HG03097 (cell line): Measurements from ENCODE around the gene AIG1.

ENCODE experiments used
- ATAC-seq: cut with Tn5 transposase; IDR thresholded peaks from one replicate; pipeline ENCODE4 v1.9.1; 2021; ENCODE audit not compliant: unreplicated experiment, low FRiP score

The AIG1 gene

DNA sequence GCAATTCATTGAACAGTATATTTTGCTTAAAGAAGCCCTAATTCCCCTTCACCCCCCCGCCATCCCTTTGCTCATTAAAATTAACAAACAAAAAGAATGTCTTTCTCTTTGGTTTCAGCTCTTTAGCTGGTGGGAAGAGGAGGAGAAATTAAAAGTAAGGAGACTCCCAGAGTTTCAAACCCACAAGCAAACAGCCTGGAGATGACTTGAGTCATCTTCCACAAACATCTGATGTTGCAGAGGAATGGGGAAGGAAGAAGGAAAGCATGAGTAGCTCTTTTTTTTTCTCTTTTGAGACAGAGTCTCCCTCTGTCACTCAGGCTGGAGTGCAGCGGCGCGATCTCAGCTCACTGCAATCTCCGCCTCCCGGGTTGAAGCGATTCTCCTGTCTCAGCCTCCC is 200.2 kb downstream of the AIG1 start:
- ATAC-seq, result no peak

DNA sequence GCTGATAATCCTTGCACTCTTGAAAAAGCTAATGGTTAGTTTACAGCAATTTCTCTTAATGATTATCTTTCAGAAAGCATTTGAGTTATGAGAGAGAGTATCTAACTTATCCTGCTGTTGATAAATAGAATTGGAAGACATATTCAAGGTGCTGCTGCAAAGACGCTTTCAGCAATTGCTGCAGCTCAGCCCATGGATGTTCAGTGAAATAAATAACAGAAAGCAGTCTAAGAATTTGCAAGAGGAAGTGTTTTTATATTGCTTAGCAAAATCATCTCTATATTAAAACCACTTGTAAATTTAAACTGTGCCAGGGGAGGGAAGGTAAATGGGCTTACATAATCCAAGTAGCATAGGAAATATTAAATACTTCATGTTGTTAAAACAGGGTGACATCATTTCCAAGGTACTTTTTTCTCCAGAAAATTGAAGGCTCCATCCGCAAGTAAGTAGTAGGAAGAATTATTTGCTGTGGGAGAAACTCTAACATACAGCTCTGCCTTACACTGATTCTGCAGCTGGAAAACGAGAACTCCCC is 201.3 kb downstream of the AIG1 start:
- no peak for ATAC-seq

DNA sequence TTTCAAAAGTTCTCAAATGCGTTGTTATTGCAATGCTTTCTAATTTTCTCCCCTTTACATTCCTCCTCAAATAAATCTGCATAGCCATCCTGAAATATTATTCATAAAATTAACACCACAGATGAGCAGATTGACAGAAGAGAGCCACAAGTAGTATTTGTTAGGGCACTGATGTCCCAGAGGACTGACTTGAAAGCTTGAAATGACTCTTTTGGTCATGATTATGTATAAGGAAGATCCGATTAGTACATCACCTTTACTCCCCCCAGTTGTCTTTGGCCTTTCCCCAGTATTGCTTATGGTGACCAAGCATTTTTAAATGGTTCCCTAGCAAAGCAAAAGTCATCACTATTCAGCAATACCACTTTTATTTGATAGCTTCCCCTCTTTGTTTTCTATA is 202.2 kb downstream of the AIG1 start:
- no peak for ATAC-seq

DNA sequence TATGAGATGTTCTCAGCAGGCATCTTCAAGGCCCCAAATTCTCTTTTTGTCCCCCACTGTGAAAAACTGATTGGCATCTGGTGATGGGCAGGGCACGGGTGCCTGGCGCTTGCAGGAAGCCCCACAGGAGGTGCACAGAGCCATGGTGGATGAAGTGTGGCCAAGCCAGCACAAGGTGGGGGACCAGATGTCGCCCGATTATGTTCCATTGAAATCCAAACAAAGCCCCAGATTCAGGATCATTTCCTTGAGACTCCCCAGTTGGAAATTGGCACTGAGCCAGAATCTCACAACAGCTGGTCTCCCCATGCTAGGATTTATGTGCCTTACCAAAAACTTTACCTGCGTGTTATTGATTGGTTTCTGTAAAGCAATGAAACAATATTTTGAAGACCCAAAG is 203.7 kb downstream of the AIG1 start:
- no peak for ATAC-seq

DNA sequence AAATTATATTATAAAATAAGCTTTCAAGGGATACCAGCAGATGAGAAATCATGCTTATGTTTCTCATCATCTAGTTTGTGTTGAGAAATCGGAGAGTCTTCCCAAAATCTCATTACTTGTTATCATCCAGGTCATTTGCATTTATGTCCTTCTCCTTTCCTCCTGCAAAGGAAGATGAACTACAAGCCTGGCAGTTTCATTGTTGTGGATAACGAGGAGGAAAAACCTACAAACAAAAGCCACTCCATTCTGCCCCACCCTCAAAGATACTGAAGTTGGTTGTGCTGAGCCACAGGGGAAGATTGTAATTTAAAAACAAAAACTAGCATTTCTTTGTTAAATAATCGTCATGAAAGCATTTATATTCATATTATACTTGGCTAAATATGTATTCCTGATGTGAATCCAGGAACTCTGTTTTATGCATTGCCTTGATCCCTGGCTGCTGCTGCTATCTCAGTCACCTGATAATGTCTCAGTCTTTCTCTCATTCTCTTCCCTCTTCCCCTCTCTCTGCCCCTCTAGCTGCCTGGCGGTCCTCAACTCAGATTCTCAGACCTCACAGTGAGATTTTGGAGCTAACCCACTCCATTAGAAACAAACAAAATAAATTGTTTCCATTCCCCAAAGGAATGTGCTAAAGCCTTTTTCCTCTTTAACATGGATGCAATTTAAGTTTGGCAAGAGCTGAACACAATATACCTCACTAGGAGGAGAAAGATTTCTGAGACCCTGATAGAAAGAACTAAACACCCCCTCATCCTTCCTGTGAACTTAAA is 204.5 kb downstream of the AIG1 start:
- no peak for ATAC-seq

DNA sequence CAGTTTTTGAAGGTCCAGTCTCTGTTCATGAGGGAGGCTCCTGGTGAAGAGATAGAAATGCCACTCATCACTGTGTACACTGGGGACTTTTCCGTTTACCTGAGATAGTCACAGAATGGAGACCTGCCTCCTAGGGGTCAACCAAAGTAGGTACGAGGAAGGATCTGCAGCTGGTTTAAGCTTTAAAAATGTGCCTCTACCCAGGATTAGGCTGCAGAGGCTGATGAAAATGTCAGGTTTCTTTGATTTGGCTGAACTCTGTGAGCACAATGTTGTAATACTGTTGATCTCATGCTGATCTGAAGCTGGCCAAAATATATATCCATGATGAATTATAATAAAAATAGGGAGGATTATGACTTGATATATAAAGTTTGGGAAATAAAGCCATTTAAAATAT is 207.1 kb downstream of the AIG1 start:
- ATAC-seq, result no peak

DNA sequence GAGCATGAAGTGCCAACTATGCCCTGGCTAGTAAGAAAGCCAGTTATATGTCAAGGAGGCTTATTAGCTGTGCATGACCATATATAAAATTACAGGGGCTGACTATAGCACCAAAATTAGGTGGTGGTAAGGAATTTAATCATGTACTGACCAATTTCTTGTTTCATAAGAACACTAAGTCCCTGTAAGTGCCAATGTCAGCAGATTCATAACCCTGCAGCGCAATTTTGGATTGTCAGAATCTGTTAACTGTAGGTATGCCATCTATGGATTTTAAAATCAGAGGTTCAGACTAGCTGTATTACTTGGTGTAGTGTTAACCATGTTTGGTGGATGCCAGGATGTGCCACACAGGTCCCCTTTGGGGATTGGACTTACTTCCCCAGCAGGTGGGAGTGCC is 207.8 kb downstream of the AIG1 start:
- ATAC-seq, result no peak

DNA sequence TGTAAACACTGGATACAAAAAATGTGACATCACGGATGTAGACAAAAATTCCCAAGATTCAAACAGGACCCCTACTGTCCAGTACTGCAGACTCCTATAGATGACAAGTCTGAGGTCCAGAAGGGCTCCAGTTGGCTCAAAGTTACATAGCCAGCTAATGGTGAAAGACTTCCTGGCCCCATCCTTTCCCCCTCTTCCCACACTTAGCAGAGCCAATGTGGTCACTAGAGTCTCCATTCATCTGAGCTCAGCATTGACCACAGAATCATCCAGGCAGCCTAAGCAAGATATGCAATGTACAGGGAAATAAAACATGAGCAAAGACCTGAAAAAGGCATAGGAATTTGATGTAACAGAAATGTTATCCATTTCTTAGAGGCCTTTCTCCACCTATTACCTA is 209.3 kb downstream of the AIG1 start:
- no peak for ATAC-seq

DNA sequence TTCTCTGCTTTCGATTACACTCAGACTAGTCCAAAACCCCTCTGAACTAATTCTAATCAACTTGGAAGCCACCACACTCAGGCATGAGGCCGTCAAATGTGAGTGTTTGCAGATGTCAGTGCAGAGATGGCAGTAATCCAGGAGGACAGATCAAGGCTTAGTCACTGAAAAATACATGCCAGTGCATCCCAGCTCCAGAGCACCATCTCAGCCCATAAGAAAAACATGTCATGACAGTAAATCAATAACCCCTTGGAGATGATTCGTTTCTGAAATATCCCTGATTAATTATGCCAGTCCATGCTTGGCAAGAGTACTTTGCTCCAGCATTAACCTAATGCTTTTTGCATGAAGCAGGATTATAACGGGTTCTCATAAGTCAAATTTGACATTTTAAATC is 210.3 kb downstream of the AIG1 start:
- no peak for ATAC-seq

DNA sequence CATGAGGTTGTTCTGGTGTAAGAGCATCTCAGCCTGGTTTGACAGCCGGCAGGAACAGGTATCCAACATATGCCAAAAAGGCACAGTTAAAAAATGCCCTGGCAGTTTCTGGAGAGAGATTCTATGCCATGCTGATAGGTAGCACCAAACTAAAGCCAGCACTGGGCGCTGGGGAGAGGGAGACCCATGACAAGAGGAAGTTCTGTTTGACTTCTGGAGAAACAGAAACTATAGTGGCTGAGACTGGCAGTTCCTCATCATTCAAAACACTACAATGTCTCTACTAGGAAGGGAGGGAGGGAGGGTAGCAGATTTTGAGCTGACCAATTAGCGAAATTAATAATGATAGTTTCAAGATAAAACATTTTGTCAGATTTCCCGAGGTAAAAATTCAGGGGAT is 215.7 kb downstream of the AIG1 start:
- ATAC-seq, result peak; percentile 97

DNA sequence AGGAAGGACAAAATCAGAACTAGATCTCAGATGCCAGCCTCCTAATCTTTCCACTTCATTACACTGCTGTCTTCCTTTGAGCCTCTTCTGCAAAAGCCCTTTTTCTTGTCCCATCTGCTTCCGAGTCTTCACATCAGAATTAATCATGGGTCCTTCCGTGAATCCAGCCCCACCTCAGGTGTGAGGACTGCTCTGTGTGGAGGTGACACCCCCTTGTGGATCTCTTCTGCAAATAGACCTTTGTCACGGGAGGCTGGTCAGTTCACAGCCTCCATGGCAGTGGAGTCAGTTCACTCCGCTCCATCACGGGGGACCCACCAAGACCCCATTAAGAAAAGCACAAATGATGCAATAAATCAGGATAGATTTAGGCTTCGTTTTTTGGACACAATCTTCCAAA is 218.7 kb downstream of the AIG1 start:
- no peak for ATAC-seq

DNA sequence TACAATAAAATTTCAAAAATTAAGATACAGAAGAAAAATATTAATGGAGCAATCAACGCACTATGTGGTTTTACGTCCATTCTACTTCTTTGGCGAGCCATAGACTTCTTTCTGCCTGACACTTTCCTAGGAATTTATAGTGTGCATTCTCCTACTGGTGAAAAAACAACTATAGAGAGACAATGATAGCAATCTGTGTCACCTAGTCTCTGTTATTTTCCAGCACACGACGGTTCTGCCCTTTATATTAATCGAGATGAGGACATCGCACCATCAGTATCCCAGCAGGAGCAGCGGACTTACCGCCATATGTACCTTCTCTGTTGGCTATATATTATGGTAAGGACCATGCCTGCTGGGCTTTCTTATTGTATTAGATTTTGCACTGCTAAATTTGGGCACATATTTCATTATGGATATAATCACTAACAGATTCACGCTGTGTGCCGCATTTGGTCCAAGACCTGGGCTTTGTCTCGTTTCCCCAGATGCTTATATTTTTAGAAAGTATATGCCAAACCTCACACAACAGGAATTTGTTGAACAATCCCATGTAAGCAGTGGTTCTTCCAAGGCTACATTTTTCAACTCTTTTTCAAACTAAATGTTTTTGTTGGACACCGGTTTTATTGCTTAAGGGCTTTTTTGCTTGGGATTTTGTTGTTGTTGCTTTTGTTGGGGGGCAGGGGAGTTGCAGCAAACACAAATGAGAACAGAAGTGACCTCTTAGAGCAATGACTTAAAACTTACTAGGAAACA is 223.4 kb downstream of the AIG1 start:
- ATAC-seq, result no peak

DNA sequence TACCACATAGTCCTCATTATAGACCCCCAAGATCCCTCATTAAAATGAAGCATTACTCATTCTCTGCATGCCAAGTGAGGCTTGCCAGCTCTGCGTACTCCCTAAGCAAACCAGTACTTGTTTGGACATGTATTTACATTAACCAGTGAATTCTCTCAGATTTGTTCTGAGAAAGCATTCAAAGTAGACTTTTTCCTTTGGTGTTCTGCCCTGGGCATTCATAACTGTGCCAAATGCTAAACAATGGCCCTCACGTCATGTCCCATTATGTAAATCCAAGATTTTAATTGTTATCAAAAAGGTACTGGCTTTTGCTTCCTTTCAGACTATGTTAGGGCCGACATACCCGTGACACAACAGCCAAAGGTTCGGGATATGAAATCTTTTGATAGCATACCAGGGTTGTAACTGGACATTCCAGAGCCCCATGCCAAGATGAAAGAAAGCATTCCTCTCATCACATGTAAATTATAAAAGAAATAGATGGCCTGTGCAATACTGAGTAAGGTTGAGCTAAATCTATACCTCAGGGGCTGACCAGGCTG is 225.6 kb downstream of the AIG1 start:
- no peak for ATAC-seq

DNA sequence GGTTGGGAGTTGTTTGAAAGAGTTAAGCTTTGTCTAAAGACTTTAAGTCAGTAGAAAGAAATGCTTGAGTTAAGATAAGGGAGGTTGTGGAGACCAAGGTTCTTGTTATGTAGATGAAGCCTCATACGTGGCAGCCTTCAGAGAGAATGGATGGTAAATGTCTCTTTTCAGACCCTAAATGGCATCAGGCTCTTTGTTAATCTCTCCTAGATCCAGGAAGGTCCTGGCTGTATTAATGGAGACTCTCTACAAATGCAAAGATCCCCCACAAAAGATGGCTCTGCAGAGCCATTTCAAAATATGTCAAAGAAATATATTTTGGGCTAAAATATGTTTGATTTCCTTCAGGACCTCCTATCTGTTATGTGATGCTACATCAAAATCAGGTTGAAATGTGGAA is 228.2 kb downstream of the AIG1 start:
- no peak for ATAC-seq

DNA sequence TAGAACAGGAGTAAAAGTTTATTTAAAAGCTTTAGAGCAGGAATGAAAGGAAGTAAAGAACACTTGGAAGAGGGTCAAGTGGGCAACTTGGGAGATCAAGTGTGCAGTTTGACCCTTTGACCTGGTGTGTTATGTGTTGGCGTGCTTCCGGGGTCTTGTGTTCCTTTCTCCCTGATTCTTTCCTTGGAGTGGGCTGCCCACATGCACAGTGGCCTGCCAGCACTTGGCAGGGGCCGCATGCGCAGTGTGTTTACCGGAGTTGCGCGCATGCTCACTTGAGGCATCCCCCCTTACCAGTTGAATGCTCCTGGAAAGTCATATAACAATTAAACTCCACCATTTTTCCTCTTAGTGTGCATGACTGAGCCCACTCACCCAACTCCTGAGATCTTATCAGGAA is 229.5 kb downstream of the AIG1 start:
- ATAC-seq, result no peak

DNA sequence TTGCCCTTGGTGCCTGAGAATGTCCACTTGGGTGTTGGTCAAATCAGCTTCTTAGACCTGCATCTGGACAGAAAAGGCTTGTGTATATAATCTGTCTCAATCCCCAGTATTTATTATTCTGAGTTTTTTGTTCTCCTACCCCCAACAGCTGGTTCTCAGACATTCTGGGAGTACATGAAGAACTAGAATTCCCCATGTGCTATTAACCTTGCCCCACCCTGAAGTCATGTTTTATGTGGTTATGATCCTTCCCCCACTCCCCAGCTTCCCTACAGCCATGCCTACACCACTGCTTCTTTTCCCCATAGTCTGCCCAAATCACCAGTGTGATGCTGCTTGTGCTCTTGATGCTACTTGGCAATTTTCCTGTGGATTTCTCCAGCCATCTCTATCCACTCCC is 232.8 kb downstream of the AIG1 start:
- no peak for ATAC-seq

DNA sequence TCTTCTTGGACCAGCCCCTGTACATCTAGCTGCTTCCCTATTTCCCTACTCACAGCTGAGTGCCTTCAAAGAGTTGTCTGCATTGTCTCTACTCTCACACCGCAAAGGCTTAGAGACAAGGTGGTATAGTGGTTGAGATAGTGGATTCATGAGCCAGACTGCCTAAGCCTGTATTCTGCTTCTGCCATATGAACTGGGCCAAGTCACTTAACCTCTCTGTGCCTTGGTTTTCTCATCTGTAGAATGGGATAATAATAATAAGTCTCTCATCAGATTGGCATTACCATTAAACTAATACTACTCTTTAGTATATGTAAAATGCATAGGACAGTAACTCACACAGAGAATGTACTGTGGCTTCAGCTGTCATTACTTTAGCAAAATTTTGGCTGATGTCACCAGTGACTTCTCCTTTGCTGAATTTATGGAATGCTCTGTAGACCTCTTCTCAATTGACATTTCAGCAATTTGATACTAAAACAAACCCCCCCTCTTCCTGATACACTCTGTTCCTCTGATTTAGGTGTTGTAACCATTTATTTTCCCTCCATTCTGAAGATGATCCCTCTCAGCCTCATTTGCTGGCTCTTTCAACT is 233.7 kb downstream of the AIG1 start:
- ATAC-seq, result no peak

DNA sequence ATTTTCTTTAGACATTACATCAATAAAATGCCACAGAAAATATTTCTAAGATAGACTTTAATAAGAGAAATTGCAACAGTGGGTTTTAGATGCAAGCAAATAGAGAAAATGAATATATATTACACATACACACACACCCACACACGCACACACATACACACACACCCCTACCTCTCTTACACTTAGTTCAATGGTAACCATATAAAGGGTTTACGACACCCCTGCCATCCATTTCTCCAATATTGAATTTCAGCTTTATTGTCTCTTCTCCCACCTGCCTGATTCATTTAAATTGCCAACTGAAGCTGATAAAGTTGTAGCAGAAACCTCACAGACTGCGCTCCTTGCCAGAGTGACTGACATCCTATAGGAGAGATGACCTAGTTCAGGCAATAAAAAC is 235.2 kb downstream of the AIG1 start:
- no peak for ATAC-seq

DNA sequence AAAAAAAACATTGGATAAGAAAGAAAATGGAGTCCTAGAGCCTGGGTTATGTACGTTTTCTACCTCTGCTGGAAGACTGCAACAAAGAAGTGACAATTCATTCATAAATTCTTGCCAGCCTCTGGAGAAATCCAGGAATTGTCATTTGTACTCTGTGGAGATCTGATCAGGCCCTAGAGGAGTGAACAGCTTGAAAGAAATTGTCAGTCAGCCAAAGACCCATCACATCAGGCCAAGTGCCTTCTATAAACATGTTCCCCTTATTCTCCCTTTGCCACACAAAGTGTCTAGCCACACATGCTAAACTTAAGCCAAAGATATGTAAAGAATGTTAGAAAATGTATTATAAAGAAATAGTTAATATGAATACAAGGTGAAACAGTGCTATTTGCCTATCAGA is 237.4 kb downstream of the AIG1 start:
- ATAC-seq, result no peak

DNA sequence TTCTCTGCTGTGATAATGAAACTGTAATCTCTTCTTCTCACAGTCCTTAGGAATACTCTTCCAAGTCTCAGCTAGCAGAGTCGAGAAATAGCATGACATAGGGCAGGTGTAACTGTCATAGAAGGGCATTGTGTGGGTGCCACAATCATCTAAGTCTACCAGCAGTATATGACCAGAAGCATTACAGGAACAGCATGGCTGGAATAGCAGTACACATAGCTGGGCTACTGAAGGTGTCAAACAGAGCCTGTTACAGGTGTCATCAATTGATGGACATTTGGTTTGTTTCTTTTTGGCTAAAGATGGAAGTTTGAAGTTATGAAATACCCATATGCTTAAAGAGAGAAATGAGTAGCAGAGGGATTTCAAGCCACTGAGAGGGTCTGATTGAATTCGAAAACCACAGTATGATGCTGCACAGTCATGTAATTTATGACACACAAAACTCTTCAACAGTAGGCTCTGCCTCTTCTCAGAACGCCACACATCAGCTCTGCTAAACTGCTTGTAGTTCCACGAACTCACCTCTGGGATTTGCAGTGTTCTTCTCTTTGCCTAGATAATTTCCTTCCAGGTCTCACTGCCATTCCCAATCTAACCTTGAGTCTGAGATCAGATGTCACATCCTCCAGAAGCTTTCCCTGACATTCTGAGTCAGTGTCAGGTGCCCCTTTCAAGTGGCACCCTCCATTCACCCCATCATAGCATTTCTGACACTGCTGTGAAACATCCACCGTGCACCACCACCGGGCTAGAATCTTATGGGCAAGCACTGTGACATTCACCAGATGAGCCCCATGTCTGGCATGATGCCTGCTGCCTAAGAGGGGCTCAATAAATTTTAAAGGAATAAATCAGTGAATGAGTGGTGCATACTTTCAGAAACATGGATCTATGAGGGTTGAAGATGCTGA is 238.8 kb downstream of the AIG1 start:
- no peak for ATAC-seq
